T-helper 17 cell (primary cell): ENCODE data around the gene FN3KRP. TPM values are rescaled to one million over a fixed set of nuclear protein-coding genes. Genes with fewer than 3 reads are reported as not detected.

Source experiments
- ATAC-seq: fragments of 150-1000 bp; cut with Tn5 transposase; 2 replicates; pipeline ENCODE4 v1.10.0; 2021; ENCODE audit warnings: mild to moderate bottlenecking, moderate library complexity
- DNase-seq, 3 donors: peaks; one replicate each; pipeline versions ENCODE4 v3.0.0 to v3.0.0-alpha.2; 2020 to 2021
- H3K9me3 ChIP-seq: one replicate; pipeline ENCODE4 v1.7.0; 2013; ENCODE audit warnings: low read length, mild to moderate bottlenecking; ENCODE audit not compliant: control insufficient read depth, poor library complexity, severe bottlenecking
- H3K27ac Mint-ChIP-seq: one replicate; pipeline ENCODE4 v1.8.0; 2022; ENCODE audit warnings: mild to moderate bottlenecking, moderate library complexity, mixed read lengths
- H3K27me3 Mint-ChIP-seq: one replicate; pipeline ENCODE4 v1.8.0; 2022; ENCODE audit warnings: mixed read lengths
- H3K36me3 Mint-ChIP-seq: one replicate; pipeline ENCODE4 v1.8.0; 2022; ENCODE audit warnings: low read depth, mixed read lengths
- H3K4me1 Mint-ChIP-seq: one replicate; pipeline ENCODE4 v1.8.0; 2022; ENCODE audit warnings: mild to moderate bottlenecking, mixed read lengths
- H3K4me3 Mint-ChIP-seq: one replicate; pipeline ENCODE4 v1.8.0; 2022; ENCODE audit warnings: mild to moderate bottlenecking, moderate library complexity, mixed read lengths
- total RNA-seq, 4 donors: library from RNA in 2 of 4; stranded (reverse) in 2 of 4; gene quantifications; one replicate each; pipeline ENCODE4 v1.2.3 and lab custom pipeline; 2022 to 2026

Gene FN3KRP
- total RNA-seq, 2 donors from 2014 or later = 24.5 to 31.3 TPM

GRCh38 chr17:82693168-82693867 lies 23.2 kb upstream of the FN3KRP start:
- Mint-ChIP-seq H3K27ac (no peak overlapping the region), H3K4me3 (no peak overlapping the region), H3K27me3 (no peaks in the 10 kb centered on the region), H3K4me1 (peaks cover 9% of the 10 kb centered on the region), H3K36me3 (peaks cover 6% of the 10 kb centered on the region)
- no peaks in the 10 kb centered on the region for H3K9me3 ChIP-seq
- DNase-seq (no peak), ATAC-seq (no peak)

- peaks cover 13% of the 10 kb centered on the region for H3K4me1 Mint-ChIP-seq
- H3K27ac Mint-ChIP-seq = no peak overlapping the region
- no peaks in the 10 kb centered on the region for H3K27me3 Mint-ChIP-seq
- DNase-seq (no peak), ATAC-seq (no peak)
- no peaks in the 10 kb centered on the region for H3K9me3 ChIP-seq
- H3K4me3 Mint-ChIP-seq = no peak overlapping the region
- peaks cover 6% of the 10 kb centered on the region for H3K36me3 Mint-ChIP-seq
Observed at GRCh38 chr17:82694647-82695046, 21.9 kb upstream of the FN3KRP start.

DNA sequence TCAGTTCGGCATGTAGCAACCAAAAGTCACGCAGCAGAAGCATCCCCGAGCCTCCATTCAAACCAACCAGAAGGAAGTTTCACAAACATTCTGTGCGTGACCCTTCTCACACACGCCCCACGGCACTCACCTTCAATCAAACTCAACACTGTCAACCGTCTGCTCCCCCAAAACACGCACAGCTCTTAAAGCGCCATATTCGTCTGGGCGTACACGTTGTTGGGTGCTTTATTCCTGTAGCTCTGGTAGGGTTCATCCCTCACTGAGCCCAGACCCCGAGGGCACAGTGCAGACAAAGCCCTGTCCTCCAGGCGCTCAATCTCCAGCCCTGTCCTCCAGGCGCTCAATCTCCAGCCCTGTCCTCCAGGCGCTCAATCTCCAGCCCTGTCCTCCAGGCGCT lies 20.2 kb upstream of the FN3KRP start:
- H3K9me3 ChIP-seq = no peaks in the 10 kb centered on the region
- Mint-ChIP-seq H3K27ac (no peak overlapping the region), H3K4me3 (no peak overlapping the region), H3K36me3 (no peaks in the 10 kb centered on the region), H3K4me1 (peaks cover 9% of the 10 kb centered on the region), H3K27me3 (no peaks in the 10 kb centered on the region)
- DNase-seq = no peak
- no peak for ATAC-seq

DNA sequence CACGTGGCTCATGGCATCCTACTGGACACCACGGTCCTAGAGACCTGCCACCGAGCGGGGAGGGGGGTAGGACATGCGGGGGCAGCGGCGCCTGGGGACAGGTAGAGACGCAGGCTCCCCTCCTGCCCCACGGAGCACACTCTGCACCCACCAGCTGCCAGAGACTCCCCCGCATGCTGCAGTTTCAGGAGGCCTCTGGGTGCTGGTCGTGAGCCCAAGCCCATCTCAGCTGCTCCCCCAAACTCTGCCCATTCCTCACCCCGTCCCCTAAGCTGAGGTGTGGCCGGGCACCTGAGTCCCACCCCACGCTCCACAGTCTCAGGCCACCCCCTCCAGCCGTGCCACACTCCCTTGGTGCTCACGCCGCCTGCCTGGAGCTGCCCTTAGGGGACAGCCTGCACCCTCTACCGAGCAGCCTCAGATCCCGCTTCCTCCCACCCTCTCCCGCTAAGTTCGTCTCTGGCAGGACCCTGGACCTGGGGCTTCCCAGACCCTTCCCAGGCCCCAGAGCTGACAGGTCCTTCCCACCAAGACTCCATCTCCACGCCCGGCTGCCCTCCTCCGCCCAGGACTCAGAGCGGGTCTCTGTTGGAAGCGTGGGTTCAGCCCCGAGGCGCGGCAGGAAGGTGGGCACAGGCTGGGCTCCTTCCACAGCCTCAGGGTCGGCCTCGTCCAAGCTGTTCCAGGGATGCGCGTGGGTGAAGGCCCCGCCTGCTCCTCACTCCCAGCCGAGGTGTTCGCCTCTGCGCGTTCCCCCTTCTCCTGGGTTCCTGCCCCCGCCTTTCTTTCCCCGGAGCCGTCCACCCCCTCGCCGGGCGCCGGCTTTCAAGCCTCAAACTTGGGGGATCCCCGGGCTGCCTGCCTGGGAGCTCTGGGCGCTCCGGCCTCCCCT lies 19.3 kb upstream of the FN3KRP start:
- Mint-ChIP-seq H3K4me3 (peak overlapping the region; percentile 70), H3K4me1 (peaks cover 9% of the 10 kb centered on the region), H3K27me3 (no peaks in the 10 kb centered on the region), H3K27ac (no peak overlapping the region), H3K36me3 (no peaks in the 10 kb centered on the region)
- ATAC-seq = no peak
- H3K9me3 ChIP-seq = no peaks in the 10 kb centered on the region
- DNase-seq = no peak

GRCh38 chr17:82697808-82698064 lies 18.8 kb upstream of the FN3KRP start:
- no peaks in the 10 kb centered on the region for H3K27me3 Mint-ChIP-seq
- peak overlapping the region; percentile 70 for H3K4me3 Mint-ChIP-seq
- no peak overlapping the region for H3K27ac Mint-ChIP-seq
- ATAC-seq = no peak
- peaks cover 9% of the 10 kb centered on the region for H3K4me1 Mint-ChIP-seq
- no peak for DNase-seq
- no peaks in the 10 kb centered on the region for H3K36me3 Mint-ChIP-seq
- no peaks in the 10 kb centered on the region for H3K9me3 ChIP-seq

GRCh38 chr17:82698065-82698973 lies 18.2 kb upstream of the FN3KRP start, which contains the start of gene RAB40B:
Gene RAB40B (minus strand): TSS chr17:82698698. CDS start chr17:82698596, 102 bp downstream.
- Mint-ChIP-seq H3K27me3 (no peaks in the 10 kb centered on the region), H3K4me1 (peaks cover 8% of the 10 kb centered on the region), H3K4me3 (peak within 1 kb of the TSS; percentile 87), H3K36me3 (no peaks in the 10 kb centered on the region), H3K27ac (no peak within 1 kb of the TSS)
- ATAC-seq (peak; percentile 98), DNase-seq (peak; percentile 98 to 99 (median 98))
- no peaks in the 10 kb centered on the region for H3K9me3 ChIP-seq

- Mint-ChIP-seq H3K4me1 (peaks cover 8% of the 10 kb centered on the region), H3K27me3 (no peaks in the 10 kb centered on the region), H3K4me3 (peak overlapping the region; percentile 87), H3K36me3 (no peaks in the 10 kb centered on the region), H3K27ac (no peak overlapping the region)
- DNase-seq (no peak), ATAC-seq (no peak)
- H3K9me3 ChIP-seq = no peaks in the 10 kb centered on the region
Observed at GRCh38 chr17:82698974-82699442, 17.5 kb upstream of the FN3KRP start.

DNA sequence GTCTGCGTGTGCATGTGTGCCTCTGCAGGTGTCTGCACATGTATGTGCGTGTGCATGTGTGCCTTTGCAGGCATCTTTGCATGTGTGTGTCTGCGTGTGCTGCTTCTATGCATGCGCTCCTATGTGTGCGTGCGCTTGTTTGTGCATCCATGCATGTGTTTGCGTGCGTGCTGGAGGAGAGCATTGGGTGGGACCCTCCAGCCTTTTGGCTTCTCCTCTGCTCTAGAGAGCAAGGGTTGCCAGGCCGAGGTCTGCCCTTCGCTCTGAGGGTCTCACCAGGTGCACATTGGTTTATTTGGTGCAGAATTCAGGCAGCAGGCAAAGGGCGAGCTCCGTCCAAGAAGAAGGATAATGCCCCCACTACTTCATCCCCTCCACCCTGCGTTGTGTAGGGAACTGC lies 17.0 kb upstream of the FN3KRP start:
- H3K36me3 Mint-ChIP-seq = no peaks in the 10 kb centered on the region

GRCh38 chr17:82702231-82702927 lies 14.1 kb upstream of the FN3KRP start:
- DNase-seq (no peak), ATAC-seq (no peak)
- no peaks in the 10 kb centered on the region for H3K27me3 Mint-ChIP-seq
- H3K9me3 ChIP-seq = no peaks in the 10 kb centered on the region
- H3K27ac Mint-ChIP-seq = no peak overlapping the region
- H3K36me3 Mint-ChIP-seq = no peaks in the 10 kb centered on the region
- peaks cover 4% of the 10 kb centered on the region for H3K4me1 Mint-ChIP-seq
- H3K4me3 Mint-ChIP-seq = no peak overlapping the region

More for the DNA sequence above, 17.0 kb upstream of the FN3KRP start:
- H3K9me3 ChIP-seq = no peaks in the 10 kb centered on the region
- H3K4me3 Mint-ChIP-seq = peak overlapping the region; percentile 85
- H3K4me1 Mint-ChIP-seq = peaks cover 8% of the 10 kb centered on the region
- H3K27ac Mint-ChIP-seq = no peak overlapping the region
- ATAC-seq (no peak), DNase-seq (no peak)
- no peaks in the 10 kb centered on the region for H3K27me3 Mint-ChIP-seq

DNA sequence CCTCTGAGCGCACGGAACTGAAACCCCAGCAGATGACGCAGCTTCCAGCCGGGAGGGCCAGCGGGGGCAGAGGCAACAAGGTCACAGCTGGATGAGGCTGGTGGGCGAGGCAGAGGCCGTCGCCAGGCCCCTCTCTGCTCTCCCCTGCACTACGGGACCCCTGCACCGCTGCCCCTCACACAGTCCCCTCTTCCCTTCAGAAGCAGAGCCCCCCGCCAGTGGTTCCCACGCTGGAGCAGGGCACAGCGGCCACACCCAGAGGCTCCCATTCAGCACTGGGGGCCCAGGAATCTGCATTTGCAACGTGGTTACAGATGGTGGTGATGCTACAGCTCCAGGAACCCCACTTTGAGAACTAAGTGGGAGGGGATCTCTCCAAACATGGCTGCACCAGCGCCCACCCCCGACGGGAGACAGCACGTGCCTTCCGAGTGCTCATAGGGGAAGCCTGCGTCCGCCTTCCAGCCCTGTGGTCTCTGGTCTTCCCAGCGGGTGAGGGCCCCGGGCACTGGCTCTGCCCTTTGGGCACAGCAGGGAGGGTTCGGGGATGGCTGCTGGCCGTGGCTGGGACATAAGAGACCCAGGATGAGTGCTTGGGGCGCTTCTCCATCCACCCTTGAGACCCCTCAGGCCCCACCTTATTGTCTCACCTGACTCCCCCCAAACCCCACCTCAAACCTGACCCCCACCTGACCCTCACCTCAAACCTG lies 13.3 kb upstream of the FN3KRP start:
- DNase-seq = no peak
- H3K9me3 ChIP-seq = no peaks in the 10 kb centered on the region
- no peak overlapping the region for H3K27ac Mint-ChIP-seq
- no peaks in the 10 kb centered on the region for H3K36me3 Mint-ChIP-seq
- no peak for ATAC-seq
- H3K27me3 Mint-ChIP-seq = no peaks in the 10 kb centered on the region
- H3K4me3 Mint-ChIP-seq = no peak overlapping the region
- H3K4me1 Mint-ChIP-seq = peaks cover 4% of the 10 kb centered on the region

DNA sequence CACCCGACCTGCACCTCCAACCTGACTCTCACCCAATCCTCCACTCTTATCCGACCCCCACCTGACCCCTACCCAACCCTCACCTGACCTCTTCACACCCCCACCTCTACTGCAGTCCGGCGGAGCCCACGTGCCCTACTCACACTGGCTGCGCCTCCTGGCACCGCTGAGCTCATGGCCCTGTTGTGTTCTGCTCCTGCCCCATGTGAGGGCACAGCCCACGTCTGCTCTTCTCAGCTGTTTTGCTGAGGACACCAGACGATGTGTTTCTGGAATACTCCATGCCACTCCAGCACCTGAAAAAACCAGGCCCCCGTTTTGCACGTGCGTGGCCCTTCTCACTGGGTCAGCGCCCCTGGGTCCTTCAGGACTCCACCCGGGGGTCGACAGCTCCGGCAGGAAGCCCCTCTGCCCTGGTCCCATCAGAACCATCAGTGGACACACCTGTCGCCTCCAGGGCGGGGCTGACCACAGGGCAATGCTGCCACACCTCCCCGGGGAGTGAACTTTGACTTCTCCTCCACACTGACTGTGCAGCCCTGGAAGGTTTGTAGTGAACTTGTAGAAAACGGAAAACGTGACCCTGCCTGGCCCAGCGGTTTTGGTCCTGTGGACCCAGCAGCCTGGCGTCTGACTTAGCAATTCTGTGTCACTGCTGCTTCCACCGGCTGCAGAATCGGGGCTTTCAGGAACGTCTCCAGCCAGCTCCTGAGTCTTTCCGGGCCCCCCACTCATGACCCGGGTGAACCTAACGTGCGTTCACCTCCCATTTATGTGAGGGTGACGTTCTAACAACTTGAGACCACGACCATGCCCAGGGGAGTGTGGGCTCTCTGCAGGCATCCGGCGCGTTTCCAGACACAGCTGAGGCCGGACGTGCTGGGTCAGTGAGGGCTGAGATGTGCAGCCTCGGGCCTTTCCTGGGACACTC lies 12.3 kb upstream of the FN3KRP start:
- no peak overlapping the region for H3K4me3 Mint-ChIP-seq
- no peak for DNase-seq
- no peaks in the 10 kb centered on the region for H3K27me3 Mint-ChIP-seq
- H3K4me1 Mint-ChIP-seq = peaks cover 1% of the 10 kb centered on the region
- no peak overlapping the region for H3K27ac Mint-ChIP-seq
- ATAC-seq = no peak
- no peaks in the 10 kb centered on the region for H3K36me3 Mint-ChIP-seq
- no peaks in the 10 kb centered on the region for H3K9me3 ChIP-seq
